Hematopoietic multipotent progenitor cell treated with erythropoietin and hydrocortisone succinate and interleukin-3 and kit ligand, for 8 days (in vitro differentiated cells): ENCODE measurements around the gene LCN2.

Experiments used
- DNase-seq: peaks from one replicate; pipeline ENCODE4 v3.0.0-alpha.2; 2015

Gene LCN2

GRCh38 chr9:128151309-128152132, 2.3 kb downstream of the LCN2 start:
- DNase-seq, result no peak

GRCh38 chr9:128152133-128153059, 3.1 kb downstream of the LCN2 start:
- DNase-seq, result no peak

- DNase-seq, result no peak
Observed at GRCh38 chr9:128153060-128153946, 4.0 kb downstream of the LCN2 start.

- DNase-seq, result no peak
Observed at GRCh38 chr9:128153947-128154695, 4.9 kb downstream of the LCN2 start.

GRCh38 chr9:128155736-128156500, 6.7 kb downstream of the LCN2 start:
- no peak for DNase-seq

- peak; percentile 56 for DNase-seq
Observed at GRCh38 chr9:128159522-128159783, 10.2 kb downstream of the LCN2 start.

- peak; percentile 86 for DNase-seq
Observed at GRCh38 chr9:128159784-128160602, 10.7 kb downstream of the LCN2 start, which contains the start of gene BBLN. TSS of gene BBLN (plus strand) at chr9:128160265. CDS start at chr9:128160408, 143 bp downstream.

- peak; percentile 47 for DNase-seq
Observed at GRCh38 chr9:128160603-128160987, 11.3 kb downstream of the LCN2 start.

GRCh38 chr9:128161215-128161902, 12.1 kb downstream of the LCN2 start:
- no peak for DNase-seq

GRCh38 chr9:128162215-128163026, 13.2 kb downstream of the LCN2 start:
- DNase-seq, result no peak

- DNase-seq, result no peak
Observed at GRCh38 chr9:128163027-128163515, 13.8 kb downstream of the LCN2 start.

GRCh38 chr9:128163523-128164306, 14.5 kb downstream of the LCN2 start:
- no peak for DNase-seq

- no peak for DNase-seq
Observed at GRCh38 chr9:128164307-128164885, 15.1 kb downstream of the LCN2 start.

GRCh38 chr9:128166169-128166568, 16.9 kb downstream of the LCN2 start:
- DNase-seq, result no peak

GRCh38 chr9:128167209-128167608, 18.0 kb downstream of the LCN2 start:
- no peak for DNase-seq

GRCh38 chr9:128168731-128169308, 19.6 kb downstream of the LCN2 start:
- DNase-seq, result peak; percentile 48

GRCh38 chr9:128169492-128169891, 20.2 kb downstream of the LCN2 start:
- DNase-seq, result peak; percentile 70
